NCI-H1694 (cell line): ENCODE results near the gene RIN2.

ENCODE experiments used
- DNase-seq: peaks from one replicate; lab custom pipeline; 2025; lab: John Stamatoyannopoulos, UW

RIN2 gene, protein sequence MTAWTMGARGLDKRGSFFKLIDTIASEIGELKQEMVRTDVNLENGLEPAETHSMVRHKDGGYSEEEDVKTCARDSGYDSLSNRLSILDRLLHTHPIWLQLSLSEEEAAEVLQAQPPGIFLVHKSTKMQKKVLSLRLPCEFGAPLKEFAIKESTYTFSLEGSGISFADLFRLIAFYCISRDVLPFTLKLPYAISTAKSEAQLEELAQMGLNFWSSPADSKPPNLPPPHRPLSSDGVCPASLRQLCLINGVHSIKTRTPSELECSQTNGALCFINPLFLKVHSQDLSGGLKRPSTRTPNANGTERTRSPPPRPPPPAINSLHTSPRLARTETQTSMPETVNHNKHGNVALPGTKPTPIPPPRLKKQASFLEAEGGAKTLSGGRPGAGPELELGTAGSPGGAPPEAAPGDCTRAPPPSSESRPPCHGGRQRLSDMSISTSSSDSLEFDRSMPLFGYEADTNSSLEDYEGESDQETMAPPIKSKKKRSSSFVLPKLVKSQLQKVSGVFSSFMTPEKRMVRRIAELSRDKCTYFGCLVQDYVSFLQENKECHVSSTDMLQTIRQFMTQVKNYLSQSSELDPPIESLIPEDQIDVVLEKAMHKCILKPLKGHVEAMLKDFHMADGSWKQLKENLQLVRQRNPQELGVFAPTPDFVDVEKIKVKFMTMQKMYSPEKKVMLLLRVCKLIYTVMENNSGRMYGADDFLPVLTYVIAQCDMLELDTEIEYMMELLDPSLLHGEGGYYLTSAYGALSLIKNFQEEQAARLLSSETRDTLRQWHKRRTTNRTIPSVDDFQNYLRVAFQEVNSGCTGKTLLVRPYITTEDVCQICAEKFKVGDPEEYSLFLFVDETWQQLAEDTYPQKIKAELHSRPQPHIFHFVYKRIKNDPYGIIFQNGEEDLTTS

DNA sequence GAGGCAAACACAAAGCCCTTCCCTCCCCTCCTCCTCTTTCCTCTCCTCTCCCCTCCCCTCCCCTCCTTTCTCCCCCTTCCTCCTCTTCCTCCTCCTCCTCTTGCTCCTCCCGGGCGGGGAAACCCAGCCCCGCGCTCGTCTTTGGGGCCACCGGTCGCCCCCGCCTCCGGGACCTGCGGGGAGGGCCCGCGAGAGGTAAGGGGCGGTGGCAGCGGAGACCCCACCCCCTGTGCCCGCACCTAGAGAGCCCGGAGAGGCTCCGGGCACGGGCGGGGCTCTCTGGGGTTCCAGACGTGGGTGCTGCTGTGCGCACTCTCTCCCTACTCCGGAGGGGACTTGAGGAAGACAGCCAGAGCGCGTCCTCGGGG lies at the start of gene RIN2:
RIN2 (plus strand) TSS at position 126 of the 368 bp plus-strand sequence. CDS start 131,344 bp downstream, outside the sequence.
- no peak for DNase-seq

DNA sequence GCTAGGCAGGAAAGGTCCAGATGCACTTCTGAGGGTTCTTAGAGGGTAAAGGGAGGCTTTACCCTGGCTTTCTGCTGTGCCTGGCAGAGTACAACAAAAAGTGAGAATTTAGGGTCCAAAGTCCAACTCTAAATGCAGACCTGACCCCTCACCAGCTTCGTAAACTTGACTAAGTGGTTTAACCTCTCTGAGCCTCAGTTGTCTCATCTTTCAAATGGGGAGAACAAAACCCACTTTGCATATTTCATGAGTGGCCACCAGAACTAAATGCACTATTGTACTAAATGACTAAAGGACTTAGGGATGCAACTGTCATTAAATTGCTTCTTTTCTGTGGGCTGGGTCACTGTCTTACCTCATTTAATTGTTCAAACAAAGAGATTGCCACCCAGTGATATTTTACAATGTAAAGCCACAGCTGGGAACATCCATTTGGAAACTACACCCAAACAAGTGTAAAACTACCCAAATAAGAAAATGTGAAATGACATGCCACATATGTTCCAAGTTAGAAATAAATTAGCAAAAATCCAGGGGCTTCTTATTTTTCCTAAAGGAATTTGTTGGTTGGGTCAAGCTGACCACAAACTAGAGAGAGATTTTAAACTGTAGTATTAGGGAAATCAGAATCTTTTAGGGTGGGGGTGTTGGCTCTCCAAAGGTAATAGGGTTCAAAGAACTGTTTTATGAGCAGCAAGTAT lies 48.3 kb upstream of the RIN2 start:
- no peak for DNase-seq

- DNase-seq: no peak
These were observed 47.5 kb upstream of the RIN2 start for GRCh38 chr20:19710336-19711120.

- DNase-seq: no peak
These were observed 46.9 kb upstream of the RIN2 start for GRCh38 chr20:19711126-19711525.

DNA sequence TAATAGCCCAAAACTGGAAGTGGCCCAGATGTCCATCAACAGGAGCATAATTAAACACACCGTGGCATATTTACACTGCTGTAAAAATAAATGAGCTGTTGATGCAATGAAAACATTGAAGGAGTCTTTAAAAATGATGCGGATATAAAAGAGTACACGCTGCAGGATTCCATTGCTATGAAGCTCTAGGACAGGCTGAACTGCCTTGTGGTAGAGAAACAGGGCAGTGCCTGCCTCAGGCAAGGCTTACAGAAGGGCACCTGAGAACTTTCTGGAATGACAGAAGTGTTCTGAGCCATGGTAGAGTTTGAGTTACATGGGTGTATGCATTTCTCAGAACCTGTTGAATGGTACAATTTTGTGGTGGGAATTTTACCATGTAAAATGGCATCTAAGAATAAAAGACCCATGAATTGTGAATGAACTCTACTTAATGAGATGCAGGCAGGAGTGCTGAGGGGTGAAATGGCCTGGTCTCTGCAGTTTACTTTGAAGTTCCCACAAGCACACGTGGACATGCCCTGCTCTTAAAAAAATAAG lies 45.3 kb upstream of the RIN2 start:
- DNase-seq: peak; percentile 64

- no peak for DNase-seq
These were observed 44.1 kb upstream of the RIN2 start for GRCh38 chr20:19713822-19714578.

- DNase-seq: no peak
These were observed 43.5 kb upstream of the RIN2 start for GRCh38 chr20:19714579-19714840.

- DNase-seq: no peak
These were observed 42.1 kb upstream of the RIN2 start for GRCh38 chr20:19715986-19716385.

- no peak for DNase-seq
These were observed 39.2 kb upstream of the RIN2 start for GRCh38 chr20:19718880-19719279.

- DNase-seq: no peak
These were observed 37.1 kb upstream of the RIN2 start for GRCh38 chr20:19720991-19721390.

DNA sequence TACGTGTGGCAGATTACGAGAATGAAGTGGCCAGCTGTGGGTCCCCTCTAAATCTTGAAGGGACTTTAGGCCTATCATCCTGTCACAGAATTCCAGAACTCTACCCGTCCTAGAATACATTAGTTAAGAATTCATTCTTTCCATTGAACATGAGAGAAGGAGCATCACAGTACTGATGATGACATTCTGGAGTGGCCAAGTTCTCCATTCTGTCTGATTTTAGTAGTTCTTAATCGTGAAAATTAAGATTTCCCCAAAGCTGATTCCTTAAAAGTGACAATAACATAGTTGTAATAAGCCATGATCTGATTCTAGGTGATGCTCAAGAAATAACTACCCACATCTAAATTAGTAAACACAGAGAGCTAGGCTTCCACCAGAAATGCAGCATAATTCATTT lies 35.0 kb upstream of the RIN2 start:
- DNase-seq: no peak

DNA sequence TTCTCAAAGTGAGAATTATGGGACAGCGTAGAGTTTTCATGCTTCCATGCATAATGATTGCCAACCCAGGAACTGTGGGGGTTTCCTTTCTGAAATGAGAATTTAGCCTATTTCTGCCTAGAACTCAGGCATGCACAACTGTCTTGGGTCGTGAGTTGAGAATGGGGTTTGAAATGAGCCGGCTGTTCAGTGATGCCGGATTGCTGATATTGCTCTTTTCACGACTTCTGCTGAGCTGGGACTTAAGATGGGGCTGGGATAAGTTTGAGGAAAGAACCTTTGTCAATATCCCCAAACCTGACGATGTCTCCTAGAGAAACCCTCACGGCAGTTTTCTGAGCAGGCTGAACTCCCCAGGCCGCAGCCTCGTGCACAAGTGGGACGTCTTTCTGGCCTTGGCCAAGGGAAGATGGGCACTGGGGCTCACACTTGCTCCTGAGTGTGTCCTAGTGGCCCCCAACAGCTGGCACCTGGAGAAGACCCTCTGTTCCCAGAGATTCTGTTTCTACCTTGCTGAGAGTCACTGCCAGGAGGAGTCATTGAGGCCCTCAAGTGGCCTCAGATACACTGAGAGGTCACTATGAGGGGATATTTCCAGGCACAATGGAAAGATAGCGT lies 34.1 kb upstream of the RIN2 start:
- no peak for DNase-seq

- no peak for DNase-seq
These were observed 32.7 kb upstream of the RIN2 start for GRCh38 chr20:19725373-19725772.

DNA sequence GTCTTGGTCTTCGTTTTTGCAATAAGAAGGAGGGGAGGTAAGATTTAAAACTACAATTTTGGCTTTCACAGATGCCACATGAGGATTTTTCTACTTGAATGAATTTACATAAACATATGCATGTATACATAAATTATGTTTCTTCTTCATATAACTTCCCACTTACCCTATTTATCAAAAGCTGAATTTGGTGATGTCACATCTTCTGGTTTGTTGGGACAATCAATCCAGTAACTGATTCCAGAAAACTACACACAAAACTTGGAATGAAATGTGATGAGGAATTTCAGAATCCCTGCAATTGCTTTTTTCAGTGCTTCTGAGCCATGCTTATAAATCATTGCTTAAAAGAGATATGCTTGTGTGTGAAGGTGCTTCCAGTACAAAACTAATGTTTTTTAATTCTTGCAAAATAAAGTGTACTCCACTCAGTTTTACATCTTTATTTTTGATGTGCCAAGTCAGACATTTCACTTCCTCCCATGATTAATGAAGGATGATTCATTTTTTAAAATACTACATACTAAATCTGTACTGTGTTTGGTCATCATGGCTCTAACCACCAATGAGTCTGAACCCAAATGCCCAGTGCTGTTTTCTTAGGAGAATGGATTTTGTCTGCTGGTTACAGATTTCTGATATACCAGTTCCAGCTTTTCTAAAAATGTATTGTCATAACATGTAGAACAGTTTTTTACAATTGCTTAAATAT lies 32.1 kb upstream of the RIN2 start:
- DNase-seq: no peak

DNA sequence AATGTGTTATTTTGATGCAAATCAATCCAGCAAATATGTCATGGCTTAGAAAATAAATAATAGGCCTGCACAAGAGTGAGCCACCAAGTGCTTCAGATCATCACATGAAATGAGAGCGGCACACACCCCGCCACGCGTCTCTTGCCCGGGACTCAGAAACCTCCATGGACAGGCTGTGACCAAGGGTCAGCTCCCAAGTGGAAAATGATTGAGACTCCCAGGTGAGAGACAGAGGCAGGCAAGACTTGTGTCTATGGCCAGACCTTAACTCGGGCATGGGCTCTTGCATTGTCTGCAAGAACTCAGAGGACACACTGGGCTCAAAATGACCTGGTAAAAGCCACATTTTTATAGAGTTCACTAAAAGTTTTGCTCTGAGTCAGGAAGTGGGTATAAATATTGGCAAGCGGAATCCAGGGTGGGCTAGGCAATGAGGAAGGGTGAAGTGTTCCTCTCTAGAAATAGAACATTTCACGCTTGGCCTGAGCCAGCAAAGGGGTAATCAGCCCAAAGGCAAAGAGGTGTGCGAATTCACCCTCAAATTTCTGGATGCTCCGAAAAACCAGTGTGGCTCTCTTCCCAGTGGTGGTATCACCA lies 30.7 kb upstream of the RIN2 start:
- DNase-seq: no peak

- no peak for DNase-seq
These were observed 28.4 kb upstream of the RIN2 start for GRCh38 chr20:19729672-19730071.

- no peak for DNase-seq
These were observed 27.4 kb upstream of the RIN2 start for GRCh38 chr20:19730706-19731105.

GRCh38 chr20:19734811-19735210 lies 23.2 kb upstream of the RIN2 start:
- DNase-seq: no peak

DNA sequence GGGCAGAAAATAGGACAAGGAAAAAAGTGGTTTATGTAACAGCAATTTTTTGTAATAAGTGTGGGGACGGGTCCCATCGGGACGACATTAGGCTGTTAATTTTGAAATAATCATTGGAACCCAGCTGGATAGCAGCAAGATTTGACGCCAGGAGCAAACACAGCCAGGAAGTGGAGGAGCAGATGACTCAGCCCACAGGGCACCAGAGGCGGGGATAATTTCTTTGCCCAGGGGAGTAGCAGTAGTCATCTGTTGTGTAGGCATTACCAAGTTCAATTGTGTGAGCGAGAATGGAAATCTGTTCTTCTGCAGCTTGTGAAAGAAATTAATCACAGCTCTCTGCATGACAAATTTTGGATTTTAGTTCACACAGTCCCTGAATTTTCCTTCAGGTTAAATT lies 22.6 kb upstream of the RIN2 start:
- DNase-seq: peak; percentile 93
